Measurements from ENCODE around the gene ANKRD40.

GRCh38 chr17:50691550-50692447, 15.9 kb downstream of the ANKRD40 start:
- TF ChIP-seq, protein P1, sequence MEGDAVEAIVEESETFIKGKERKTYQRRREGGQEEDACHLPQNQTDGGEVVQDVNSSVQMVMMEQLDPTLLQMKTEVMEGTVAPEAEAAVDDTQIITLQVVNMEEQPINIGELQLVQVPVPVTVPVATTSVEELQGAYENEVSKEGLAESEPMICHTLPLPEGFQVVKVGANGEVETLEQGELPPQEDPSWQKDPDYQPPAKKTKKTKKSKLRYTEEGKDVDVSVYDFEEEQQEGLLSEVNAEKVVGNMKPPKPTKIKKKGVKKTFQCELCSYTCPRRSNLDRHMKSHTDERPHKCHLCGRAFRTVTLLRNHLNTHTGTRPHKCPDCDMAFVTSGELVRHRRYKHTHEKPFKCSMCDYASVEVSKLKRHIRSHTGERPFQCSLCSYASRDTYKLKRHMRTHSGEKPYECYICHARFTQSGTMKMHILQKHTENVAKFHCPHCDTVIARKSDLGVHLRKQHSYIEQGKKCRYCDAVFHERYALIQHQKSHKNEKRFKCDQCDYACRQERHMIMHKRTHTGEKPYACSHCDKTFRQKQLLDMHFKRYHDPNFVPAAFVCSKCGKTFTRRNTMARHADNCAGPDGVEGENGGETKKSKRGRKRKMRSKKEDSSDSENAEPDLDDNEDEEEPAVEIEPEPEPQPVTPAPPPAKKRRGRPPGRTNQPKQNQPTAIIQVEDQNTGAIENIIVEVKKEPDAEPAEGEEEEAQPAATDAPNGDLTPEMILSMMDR (IDR thresholded peaks at IDR 0.05) = no peak
- TF ChIP-seq EZH2 (IDR thresholded peaks at IDR 0.05; ENCODE audit: borderline replicate concordance, insufficient read depth, low read depth, low read length, poor library complexity, severe bottlenecking) = no peak

Data from B cell (primary cell).